PFSK-1 (cell line): Measurements from ENCODE around the gene RLBP1.

Experiments
- FOXP2 ChIP-seq: optimal IDR thresholded peaks from 2 replicates; pipeline ENCODE3; 2011; ENCODE audit warnings: borderline replicate concordance, control low read depth, inconsistent platforms; ENCODE audit not compliant: insufficient read depth; ENCODE audit errors: extremely low read length, extremely low read depth
- POLR2AphosphoS5 ChIP-seq: IDR thresholded peaks from 2 replicates; pipeline ENCODE4 v1.6.1; 2012; ENCODE audit warnings: low read depth, mild to moderate bottlenecking, control low read depth, low read length, moderate library complexity
- REST ChIP-seq, 2 experiments: IDR thresholded peaks; 2 replicates each; pipeline versions ENCODE4 v1.6.1 to v1.8.0; 2011 to 2012; ENCODE audit warnings: low read depth in 2 of 2, low read length in 2 of 2, control low read depth in 1 of 2, inconsistent platforms in 1 of 2, mild to moderate bottlenecking in 1 of 2, moderate library complexity in 1 of 2; ENCODE audit not compliant: insufficient read depth in 1 of 2
- SIN3A ChIP-seq: IDR thresholded peaks from 2 replicates; pipeline ENCODE4 v1.6.1; 2012; ENCODE audit warnings: mild to moderate bottlenecking, low read length, moderate library complexity, borderline replicate concordance; ENCODE audit not compliant: insufficient read depth
- TAF1 ChIP-seq: IDR thresholded peaks from 2 replicates; pipeline ENCODE4 v1.6.1; 2012; ENCODE audit warnings: low read length, control low read depth, borderline replicate concordance; ENCODE audit not compliant: insufficient read depth

GRCh38 chr15:89196241-89196640 lies 25.1 kb downstream of the RLBP1 start:
- TF ChIP-seq POLR2AphosphoS5: no peak
- TF ChIP-seq REST (IDR thresholded peaks at IDR 0.05; ENCODE audit: insufficient read depth in 1 of 2, low read depth in 2 of 2, low read length in 2 of 2): no peak
- no peak for TF ChIP-seq TAF1
- no peak for TF ChIP-seq SIN3A
- no peak for TF ChIP-seq FOXP2
